DMS153 (cell line): ENCODE data around the gene GPX3.

Experiments used
- DNase-seq: peaks from one replicate; lab custom pipeline; 2025; lab: John Stamatoyannopoulos, UW

GPX3 gene

GRCh38 chr5:151014680-151015343 is 5.6 kb upstream of the GPX3 start:
- DNase-seq: no peak

GRCh38 chr5:151015974-151016587 is 4.3 kb upstream of the GPX3 start:
- no peak for DNase-seq

- DNase-seq: no peak
These were observed 3.7 kb upstream of the GPX3 start for GRCh38 chr5:151016700-151017099.

- DNase-seq: no peak
These were observed 2.5 kb upstream of the GPX3 start for GRCh38 chr5:151017897-151018296.

GRCh38 chr5:151018846-151019245 is 1.5 kb upstream of the GPX3 start:
- DNase-seq: no peak

- DNase-seq: no peak
These were observed 1.1 kb upstream of the GPX3 start for GRCh38 chr5:151019331-151019730.

GRCh38 chr5:151021746-151022145 is 1.4 kb downstream of the GPX3 start:
- no peak for DNase-seq

- DNase-seq: no peak
These were observed 2.2 kb downstream of the GPX3 start for GRCh38 chr5:151022511-151023018.

- no peak for DNase-seq
These were observed 2.7 kb downstream of the GPX3 start for GRCh38 chr5:151023047-151023615.

- no peak for DNase-seq
These were observed 3.3 kb downstream of the GPX3 start for GRCh38 chr5:151023651-151024050.

- no peak for DNase-seq
These were observed 4.3 kb downstream of the GPX3 start for GRCh38 chr5:151024440-151025249.

GRCh38 chr5:151025250-151025606 is 4.8 kb downstream of the GPX3 start:
- DNase-seq: no peak

GRCh38 chr5:151026088-151026487 is 5.7 kb downstream of the GPX3 start:
- no peak for DNase-seq

GRCh38 chr5:151026679-151027078 is 6.3 kb downstream of the GPX3 start:
- no peak for DNase-seq

- DNase-seq: no peak
These were observed 7.6 kb downstream of the GPX3 start for GRCh38 chr5:151027961-151028479.

- DNase-seq: no peak
These were observed 8.3 kb downstream of the GPX3 start for GRCh38 chr5:151028717-151029116.

GRCh38 chr5:151029179-151030055 is 9.0 kb downstream of the GPX3 start:
- DNase-seq: no peak

GRCh38 chr5:151030056-151030336 is 9.6 kb downstream of the GPX3 start:
- DNase-seq: no peak

GRCh38 chr5:151030379-151030778 is 10.0 kb downstream of the GPX3 start:
- no peak for DNase-seq

- no peak for DNase-seq
These were observed 11.2 kb downstream of the GPX3 start for GRCh38 chr5:151031554-151031953.

GRCh38 chr5:151033217-151033934 is 13.0 kb downstream of the GPX3 start:
- no peak for DNase-seq
